Body of pancreas (tissue), 4 donors: ENCODE results near the gene TFPI.

Source experiments
- POLR2A ChIP-seq, 3 donors: fragments of 450-650 bp; IDR thresholded peaks; one replicate each; pipeline ENCODE4 v1.6.1; 2016; ENCODE audit warnings: antibody characterized with exemption in 3 of 3, mild to moderate bottlenecking in 2 of 3
- TF ChIP-seq, protein P1 (sequence below), 7 experiments: fragments of 450-650 bp in 4 of 7; fragments of 200-600 bp in 3 of 7; sonication (generic) in 3 of 7; IDR thresholded peaks; one replicate each; pipeline ENCODE4 v1.5.1; 2016 to 2019; ENCODE audit warnings: antibody characterized with exemption in 7 of 7

DNA sequence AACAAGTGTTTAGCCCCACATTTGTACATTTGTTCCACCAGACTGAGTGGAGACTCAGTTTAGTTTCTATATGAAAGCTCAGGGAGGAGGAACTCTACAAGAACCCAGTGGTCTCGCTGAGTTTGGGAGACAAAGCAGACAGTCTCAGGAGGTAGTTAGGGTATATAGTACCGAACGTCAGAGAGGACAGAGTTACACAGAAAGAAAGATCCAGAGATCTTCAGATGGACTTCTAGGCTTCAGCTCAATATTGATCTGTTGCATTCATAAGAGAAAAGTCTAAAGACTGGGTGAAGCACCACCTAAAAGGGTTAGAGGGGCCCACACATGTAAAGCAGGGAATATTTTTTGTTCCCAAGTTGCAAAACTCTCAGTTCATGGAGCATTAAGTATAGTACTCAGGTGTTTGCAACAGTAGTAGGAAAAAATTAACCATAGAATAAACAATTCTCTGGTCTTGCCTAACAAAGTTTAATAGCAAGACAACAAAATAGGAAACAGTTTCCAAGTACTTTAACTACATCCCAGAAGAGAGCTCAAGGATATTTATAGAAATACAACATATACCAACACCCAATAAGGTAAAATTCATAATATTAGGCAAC lies 4.2 kb downstream of the TFPI start:
- TF ChIP-seq POLR2A (IDR thresholded peaks at IDR 0.05) = no peak
- TF ChIP-seq, protein P1, sequence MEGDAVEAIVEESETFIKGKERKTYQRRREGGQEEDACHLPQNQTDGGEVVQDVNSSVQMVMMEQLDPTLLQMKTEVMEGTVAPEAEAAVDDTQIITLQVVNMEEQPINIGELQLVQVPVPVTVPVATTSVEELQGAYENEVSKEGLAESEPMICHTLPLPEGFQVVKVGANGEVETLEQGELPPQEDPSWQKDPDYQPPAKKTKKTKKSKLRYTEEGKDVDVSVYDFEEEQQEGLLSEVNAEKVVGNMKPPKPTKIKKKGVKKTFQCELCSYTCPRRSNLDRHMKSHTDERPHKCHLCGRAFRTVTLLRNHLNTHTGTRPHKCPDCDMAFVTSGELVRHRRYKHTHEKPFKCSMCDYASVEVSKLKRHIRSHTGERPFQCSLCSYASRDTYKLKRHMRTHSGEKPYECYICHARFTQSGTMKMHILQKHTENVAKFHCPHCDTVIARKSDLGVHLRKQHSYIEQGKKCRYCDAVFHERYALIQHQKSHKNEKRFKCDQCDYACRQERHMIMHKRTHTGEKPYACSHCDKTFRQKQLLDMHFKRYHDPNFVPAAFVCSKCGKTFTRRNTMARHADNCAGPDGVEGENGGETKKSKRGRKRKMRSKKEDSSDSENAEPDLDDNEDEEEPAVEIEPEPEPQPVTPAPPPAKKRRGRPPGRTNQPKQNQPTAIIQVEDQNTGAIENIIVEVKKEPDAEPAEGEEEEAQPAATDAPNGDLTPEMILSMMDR (IDR thresholded peaks at IDR 0.05) = no peak
